CD4-positive, alpha-beta T cell (primary cell): ENCODE results near the gene LRRC53. TPM values are rescaled to one million over a fixed set of nuclear protein-coding genes. Genes with fewer than 3 reads are reported as not detected.
A peak's percentile ranks its signal among the peaks of the same experiment; 100 is the strongest.

Experiments
- ATAC-seq: fragments of 200-7000 bp; cut with Tn5 transposase; one replicate; pipeline ENCODE4 v1.10.0; 2022; ENCODE audit warnings: mild to moderate bottlenecking; ENCODE audit not compliant: poor library complexity
- CTCF ChIA-PET: fragments of 350-600 bp; sonication (Branson Sonifier 250); formaldehyde crosslinking; loops from one replicate; lab custom pipeline; 2021; ENCODE audit warnings: antibody characterized with exemption, inconsistent platforms; lab: Charles Lee
- POLR2A ChIA-PET: fragments of 350-600 bp; sonication (Branson Sonifier 250); formaldehyde crosslinking; loops from one replicate; lab custom pipeline; 2021; ENCODE audit warnings: antibody characterized with exemption, inconsistent platforms; lab: Charles Lee
- DNase-seq, 14 experiments: peaks; one replicate each; pipeline ENCODE4 v3.0.0-alpha.2; 2013 to 2020; ENCODE audit warnings: mixed read lengths in 2 of 14
- H3K27ac ChIP-seq, 2 donors: one replicate each; pipeline versions ENCODE4 v1.5.1 to v1.7.0; 2013; ENCODE audit warnings: low read length in 2 of 2, low read depth in 1 of 2, mild to moderate bottlenecking in 1 of 2
- H3K27me3 ChIP-seq, 2 experiments: 1 replicate in 1 of 2; 2 replicates in 1 of 2; pipeline versions ENCODE4 v1.6.1 to v1.7.0; 2013; ENCODE audit warnings: low read length in 2 of 2, control low read depth in 1 of 2, mild to moderate bottlenecking in 1 of 2, moderate library complexity in 1 of 2; ENCODE audit not compliant: insufficient read depth in 2 of 2, control insufficient read depth in 1 of 2
- H3K36me3 ChIP-seq: one replicate; pipeline ENCODE4 v1.6.1; 2013; ENCODE audit warnings: low read length, control low read depth; ENCODE audit not compliant: insufficient read depth
- H3K4me1 ChIP-seq: one replicate; pipeline ENCODE4 v1.6.1; 2013; ENCODE audit warnings: low read length, control low read depth; ENCODE audit not compliant: insufficient read depth
- H3K4me3 ChIP-seq: one replicate; pipeline ENCODE4 v1.5.1; 2013; ENCODE audit warnings: mild to moderate bottlenecking, low read length, moderate library complexity
- H3K9me3 ChIP-seq, 2 experiments: 1 replicate in 1 of 2; 2 replicates in 1 of 2; pipeline versions ENCODE4 v1.6.1 to v1.7.0; 2013; ENCODE audit warnings: low read length in 2 of 2, mild to moderate bottlenecking in 2 of 2, control low read depth in 1 of 2, moderate library complexity in 1 of 2; ENCODE audit not compliant: control insufficient read depth in 1 of 2, insufficient read depth in 1 of 2
- H3K27ac Mint-ChIP-seq: one replicate; pipeline ENCODE4 v1.8.0; 2020; ENCODE audit warnings: mixed read lengths
- H3K27me3 Mint-ChIP-seq: one replicate; pipeline ENCODE4 v1.8.0; 2021; ENCODE audit warnings: mixed read lengths
- H3K36me3 Mint-ChIP-seq: one replicate; pipeline ENCODE4 v1.8.0; 2021; ENCODE audit warnings: low read depth, mixed read lengths
- H3K4me1 Mint-ChIP-seq: one replicate; pipeline ENCODE4 v1.8.0; 2021; ENCODE audit warnings: low read depth, mixed read lengths
- H3K4me3 Mint-ChIP-seq: one replicate; pipeline ENCODE4 v1.8.0; 2020; ENCODE audit warnings: mild to moderate bottlenecking, mixed read lengths
- H3K9me3 Mint-ChIP-seq: one replicate; pipeline ENCODE4 v1.8.0; 2020; ENCODE audit warnings: mixed read lengths
- CTCF ChIP-seq: fragments of 200-600 bp; IDR thresholded peaks from one replicate; pipeline ENCODE4 v1.8.0; 2022; ENCODE audit warnings: antibody characterized with exemption, mild to moderate bottlenecking
- intact Hi-C, 2 experiments: fragments of 100-400 bp; cut with DNase I in 1 of 2; cut with micrococcal nuclease in 1 of 2; formaldehyde crosslinking; loops; one replicate each; pipeline versions ENCODE4 v1.15.1 to v1.9.0; 2023 to 2025; cut with DNase I, micrococcal nuclease
- total RNA-seq, 174 experiments: library from RNA in 2 of 174; stranded (reverse) in 2 of 174; gene quantifications; one replicate each; pipeline ENCODE4 v1.2.3 and lab custom pipeline; 2021 to 2026

Gene LRRC53
- total RNA-seq, 2 experiments from 2014 or later, result not detected

GRCh38 chr1:74505928-74506710 is 6.3 kb downstream of the LRRC53 start:
- ChIA-PET POLR2A (no interaction called here), CTCF (no interaction called here)
- H3K27ac Mint-ChIP-seq, result no peak overlapping the region
- no peaks in the 10 kb centered on the region for H3K4me1 ChIP-seq
- DNase-seq (no peak), ATAC-seq (no peak)
- no peaks in the 10 kb centered on the region for H3K27me3 ChIP-seq
- no peak overlapping the region for H3K4me3 ChIP-seq
- no peaks in the 10 kb centered on the region for H3K9me3 Mint-ChIP-seq
- no peaks in the 10 kb centered on the region for H3K36me3 Mint-ChIP-seq
- no peaks in the 10 kb centered on the region for H3K9me3 ChIP-seq
- intact Hi-C loops, result no loop called here
- H3K27me3 Mint-ChIP-seq, result no peaks in the 10 kb centered on the region
- H3K4me1 Mint-ChIP-seq, result no peaks in the 10 kb centered on the region
- TF ChIP-seq CTCF, result no peak
- no peak overlapping the region for H3K27ac ChIP-seq
- no peaks in the 10 kb centered on the region for H3K36me3 ChIP-seq
- H3K4me3 Mint-ChIP-seq, result no peak overlapping the region

DNA sequence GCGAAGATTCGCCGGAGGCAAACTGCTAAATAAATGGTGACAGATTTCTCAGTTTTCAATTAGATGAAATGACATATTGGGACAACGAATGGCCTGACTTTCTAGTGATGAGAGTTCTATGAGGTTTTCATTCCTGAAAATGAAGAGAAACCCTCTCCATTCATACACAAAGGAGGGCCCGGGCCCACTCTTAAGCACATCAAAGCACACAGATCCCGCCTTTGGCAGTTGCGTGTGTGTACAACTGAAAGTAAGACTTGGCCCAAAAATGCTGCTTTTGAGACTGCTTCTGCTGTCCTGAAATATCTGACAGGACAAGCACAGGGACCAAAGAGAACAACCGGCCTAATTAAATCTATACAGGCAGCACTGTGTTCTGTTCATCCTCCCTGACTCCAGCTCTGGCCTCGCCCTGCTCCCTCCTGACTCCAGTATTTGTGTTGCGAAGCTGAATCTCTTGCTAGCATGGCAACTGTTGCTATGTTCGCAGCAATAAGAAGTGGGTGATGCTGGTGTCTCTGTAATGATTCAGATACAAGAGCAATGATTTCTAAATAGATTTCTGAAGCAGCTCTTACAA is 7.4 kb downstream of the LRRC53 start:
- no peak for DNase-seq
- ChIA-PET POLR2A (no interaction called here), CTCF (no interaction called here)
- Histone ChIP-seq H3K27me3 (no peaks in the 10 kb centered on the region), H3K9me3 (no peaks in the 10 kb centered on the region), H3K36me3 (no peaks in the 10 kb centered on the region), H3K27ac (no peak overlapping the region), H3K4me3 (no peak overlapping the region), H3K4me1 (no peaks in the 10 kb centered on the region)
- H3K27ac Mint-ChIP-seq, result no peak overlapping the region
- H3K4me1 Mint-ChIP-seq, result no peaks in the 10 kb centered on the region
- H3K36me3 Mint-ChIP-seq, result no peaks in the 10 kb centered on the region
- no peaks in the 10 kb centered on the region for H3K9me3 Mint-ChIP-seq
- no peak for ATAC-seq
- H3K27me3 Mint-ChIP-seq, result no peaks in the 10 kb centered on the region
- H3K4me3 Mint-ChIP-seq, result no peak overlapping the region
- TF ChIP-seq CTCF, result no peak
- intact Hi-C loops, result no loop called here

GRCh38 chr1:74504125-74504932 is 8.1 kb downstream of the LRRC53 start:
- intact Hi-C loops, result no loop called here
- H3K4me1 Mint-ChIP-seq, result no peaks in the 10 kb centered on the region
- Histone ChIP-seq H3K36me3 (no peaks in the 10 kb centered on the region), H3K4me3 (no peak overlapping the region), H3K27ac (no peak overlapping the region), H3K4me1 (no peaks in the 10 kb centered on the region), H3K27me3 (no peaks in the 10 kb centered on the region), H3K9me3 (no peaks in the 10 kb centered on the region)
- ATAC-seq, result peak; percentile 44
- no peak overlapping the region for H3K27ac Mint-ChIP-seq
- no peak overlapping the region for H3K4me3 Mint-ChIP-seq
- POLR2A ChIA-PET, result no interaction called here
- H3K27me3 Mint-ChIP-seq, result no peaks in the 10 kb centered on the region
- no peaks in the 10 kb centered on the region for H3K9me3 Mint-ChIP-seq
- CTCF ChIA-PET, result no interaction called here
- TF ChIP-seq CTCF, result peak; percentile 38
- H3K36me3 Mint-ChIP-seq, result no peaks in the 10 kb centered on the region
- peak in 10 of 14 experiments; percentile 1 to 33 (median 6) for DNase-seq
